ENCODE measurements around the gene LRG1.

The LRG1 gene

GRCh38 chr19:4536798-4537197, 3.0 kb downstream of the LRG1 start:
- TF ChIP-seq CTCF (IDR thresholded peaks at IDR 0.05; ENCODE audit: low read depth, low read length), result no peak
- in situ Hi-C loops (cut with HindIII; ENCODE audit: low sequenced_read_pairs), result no loop called here
- no peak for DNase-seq (ENCODE audit: low read depth, low spot score)
- no peak overlapping the region for H3K4me3 ChIP-seq (ENCODE audit: low read depth, low read length)

GRCh38 chr19:4534836-4535658, 4.8 kb downstream of the LRG1 start, which contains the start of gene PLIN5:
Gene PLIN5, minus strand, starts transcription at chr19:4535224. Its CDS starts 1,150 bp downstream, at chr19:4534074.
- in situ Hi-C loops (cut with HindIII; ENCODE audit: low sequenced_read_pairs), result no loop called here

GRCh38 chr19:4533835-4534424, 5.9 kb downstream of the LRG1 start:
- DNase-seq (ENCODE audit: low read depth, low spot score), result no peak
- no peak for TF ChIP-seq CTCF (IDR thresholded peaks at IDR 0.05; ENCODE audit: low read depth, low read length)
- no peak overlapping the region for H3K4me3 ChIP-seq (ENCODE audit: low read depth, low read length)
- in situ Hi-C loops (cut with HindIII; ENCODE audit: low sequenced_read_pairs), result no loop called here

More at GRCh38 chr19:4534836-4535658, 4.8 kb downstream of the LRG1 start, which contains the start of gene PLIN5:
- no peak for TF ChIP-seq CTCF (IDR thresholded peaks at IDR 0.05; ENCODE audit: low read depth, low read length)
- no peak within 1 kb of the TSS for H3K4me3 ChIP-seq (ENCODE audit: low read depth, low read length)
- DNase-seq (ENCODE audit: low read depth, low spot score), result peak; percentile 19

GRCh38 chr19:4533334-4533733, 6.5 kb downstream of the LRG1 start:
- TF ChIP-seq CTCF (IDR thresholded peaks at IDR 0.05; ENCODE audit: low read depth, low read length), result no peak
- no peak overlapping the region for H3K4me3 ChIP-seq (ENCODE audit: low read depth, low read length)
- no peak for DNase-seq (ENCODE audit: low read depth, low spot score)
- in situ Hi-C loops (cut with HindIII; ENCODE audit: low sequenced_read_pairs), result no loop called here

GRCh38 chr19:4531562-4532165, 8.2 kb downstream of the LRG1 start:
- DNase-seq (ENCODE audit: low read depth, low spot score), result no peak
- no peak overlapping the region for H3K4me3 ChIP-seq (ENCODE audit: low read depth, low read length)
- no peak for TF ChIP-seq CTCF (IDR thresholded peaks at IDR 0.05; ENCODE audit: low read depth, low read length)
- in situ Hi-C loops (cut with HindIII; ENCODE audit: low sequenced_read_pairs), result no loop called here

- H3K4me3 ChIP-seq (ENCODE audit: low read depth, low read length), result no peak overlapping the region
- no peak for TF ChIP-seq CTCF (IDR thresholded peaks at IDR 0.05; ENCODE audit: low read depth, low read length)
- DNase-seq (ENCODE audit: low read depth, low spot score), result no peak
- in situ Hi-C loops (cut with HindIII; ENCODE audit: low sequenced_read_pairs), result no loop called here
Observed at GRCh38 chr19:4529924-4530522, 9.8 kb downstream of the LRG1 start.

Data from astrocyte of the spinal cord (primary cell).